Stimulated activated CD4-positive, alpha-beta T cell treated with anti-CD3 and anti-CD28 coated beads, Interleukin-15, amount 100 ng/mL, for 24 hours (primary cell): ENCODE data around the gene SNAPC3.

ENCODE experiments used
- DNase-seq: peaks from one replicate; pipeline ENCODE4 v3.0.0-alpha.2; 2020

The SNAPC3 gene

DNA sequence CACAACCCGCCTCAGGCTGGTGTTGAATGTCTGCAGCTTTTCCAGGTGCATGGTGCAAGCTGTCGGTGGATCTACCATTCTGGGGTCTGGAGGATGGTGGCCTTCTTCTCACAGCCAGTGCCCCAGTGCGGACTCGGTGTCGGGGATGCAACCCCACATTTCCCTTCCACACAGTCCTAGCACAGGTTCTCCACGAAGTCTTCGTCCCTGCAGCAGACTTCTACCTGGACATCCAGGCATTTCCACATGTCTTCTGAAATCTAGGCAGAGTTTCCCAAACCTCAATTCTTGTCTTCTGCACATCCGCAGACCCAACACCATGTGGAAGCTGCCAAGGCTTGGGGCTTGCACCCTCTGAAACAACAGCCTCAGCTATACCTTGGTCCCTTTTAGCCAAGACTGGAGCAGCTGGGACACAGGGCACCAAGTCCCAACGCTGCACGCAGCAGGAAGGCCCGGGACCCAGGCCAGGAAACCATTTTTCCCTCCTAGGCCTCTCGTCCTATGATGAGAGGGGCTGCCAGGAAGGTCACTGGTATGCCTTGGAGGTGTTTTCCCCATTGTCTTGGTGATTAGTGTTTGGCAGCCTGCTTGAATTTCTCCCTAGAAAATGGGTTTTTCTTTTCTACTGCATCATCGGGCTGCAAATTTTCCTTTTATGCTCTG is 69.9 kb downstream of the SNAPC3 start:
- no peak for DNase-seq

DNA sequence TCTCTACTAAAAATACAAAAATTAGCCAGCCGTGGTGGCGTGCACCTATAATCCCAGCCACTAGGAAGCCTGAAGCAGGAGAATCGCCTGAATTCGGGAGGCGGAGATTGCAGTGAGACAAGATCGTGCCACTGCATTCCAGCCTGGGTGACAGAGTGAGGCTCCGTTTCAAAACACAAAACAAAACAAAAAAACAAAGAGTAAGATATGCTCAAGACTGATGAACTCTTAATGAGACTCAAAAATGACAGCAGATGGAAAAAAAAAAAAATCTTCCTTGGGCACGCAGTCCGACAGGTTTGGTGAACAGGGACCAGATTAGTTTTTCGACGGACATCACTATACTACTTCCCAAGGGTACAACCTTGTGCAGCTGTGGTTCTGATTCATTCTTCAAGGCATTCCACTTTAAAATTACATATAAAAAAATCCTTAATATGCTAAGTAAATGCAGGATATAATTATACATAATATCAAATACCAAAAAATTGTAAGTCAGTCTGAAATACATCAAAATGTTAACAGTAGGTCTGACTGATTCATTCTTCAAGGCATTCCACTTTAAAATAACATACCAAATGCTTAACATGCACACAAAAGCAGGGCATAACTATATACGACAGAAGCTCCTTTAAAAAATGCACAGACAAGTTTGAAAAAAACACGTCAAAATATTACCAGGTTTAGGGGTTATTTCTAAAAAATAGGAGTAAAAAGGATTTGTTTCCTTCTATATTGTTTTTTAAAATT is 75.7 kb downstream of the SNAPC3 start:
- no peak for DNase-seq

DNA sequence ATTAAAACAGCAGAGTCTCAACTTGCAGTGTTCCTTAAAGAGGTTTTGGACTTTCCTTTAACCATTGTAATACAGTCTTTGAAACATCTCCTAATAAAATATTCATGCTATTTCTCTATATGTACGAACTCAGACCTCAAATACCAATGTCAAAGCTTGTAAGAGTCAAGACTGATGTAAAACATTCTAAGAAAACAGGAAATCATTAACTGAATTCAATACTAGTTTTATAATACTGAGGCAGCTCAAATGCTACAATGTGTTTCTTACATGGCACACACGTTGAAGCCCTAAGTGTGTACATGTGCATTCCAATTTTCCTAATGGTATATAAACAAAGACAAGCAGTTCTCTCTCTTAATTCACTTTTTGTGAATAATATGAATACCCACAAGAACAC is 76.5 kb downstream of the SNAPC3 start:
- no peak for DNase-seq

DNA sequence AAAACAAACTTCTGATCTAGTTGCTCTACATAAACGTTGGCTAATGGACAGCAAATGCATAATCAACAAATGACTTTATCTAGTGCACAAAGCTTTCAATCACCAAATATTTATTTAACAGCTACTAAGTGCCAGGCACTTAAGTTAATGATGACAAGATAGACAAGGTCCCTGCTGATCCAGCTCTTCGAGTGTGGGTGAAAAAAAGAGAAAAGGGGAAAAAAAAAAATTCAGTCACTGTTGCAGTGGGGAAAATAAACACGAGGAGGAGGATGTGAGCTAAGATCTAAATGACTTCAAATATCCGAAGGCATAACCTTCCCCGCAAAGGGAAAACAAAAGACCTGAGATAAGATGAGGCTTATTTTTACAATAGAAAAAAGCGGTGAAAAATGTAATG is 78.5 kb downstream of the SNAPC3 start:
- no peak for DNase-seq

DNA sequence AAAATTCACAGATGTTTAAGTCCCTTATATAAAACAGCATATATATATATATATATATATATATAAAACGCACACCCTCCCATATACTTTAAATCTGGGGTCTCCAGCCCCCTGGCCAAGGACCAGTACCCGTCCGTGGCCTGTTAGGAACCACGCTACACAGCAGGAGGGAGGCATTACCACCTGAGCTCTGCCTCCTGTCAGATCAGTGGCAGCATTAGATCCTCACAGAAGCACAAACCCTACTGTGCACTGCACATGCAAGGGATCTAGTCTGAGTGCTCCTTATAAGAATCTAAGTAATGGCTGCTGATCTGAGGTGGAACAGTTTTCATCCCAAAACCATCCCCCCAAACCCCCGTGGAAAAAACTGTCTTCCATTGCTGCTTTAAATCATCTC is 79.1 kb downstream of the SNAPC3 start:
- DNase-seq: no peak

DNA sequence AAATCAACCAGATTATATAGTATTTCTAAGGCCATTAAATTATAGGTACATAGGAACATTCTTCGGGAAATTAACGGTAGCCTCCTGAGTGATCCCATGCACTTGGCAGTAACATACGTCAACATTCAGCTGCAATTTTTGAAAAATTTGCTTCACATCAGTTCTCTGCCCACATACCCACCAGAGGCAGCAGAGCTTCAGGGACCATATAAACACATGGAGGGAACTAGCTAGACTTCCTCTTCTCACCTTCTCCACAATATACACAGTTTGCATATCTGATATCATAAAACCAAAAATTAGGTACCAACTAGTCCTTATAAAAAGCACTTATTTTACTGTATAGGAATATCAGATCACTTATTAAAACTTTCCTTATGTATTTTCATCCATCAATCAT is 83.2 kb downstream of the SNAPC3 start:
- DNase-seq: no peak

DNA sequence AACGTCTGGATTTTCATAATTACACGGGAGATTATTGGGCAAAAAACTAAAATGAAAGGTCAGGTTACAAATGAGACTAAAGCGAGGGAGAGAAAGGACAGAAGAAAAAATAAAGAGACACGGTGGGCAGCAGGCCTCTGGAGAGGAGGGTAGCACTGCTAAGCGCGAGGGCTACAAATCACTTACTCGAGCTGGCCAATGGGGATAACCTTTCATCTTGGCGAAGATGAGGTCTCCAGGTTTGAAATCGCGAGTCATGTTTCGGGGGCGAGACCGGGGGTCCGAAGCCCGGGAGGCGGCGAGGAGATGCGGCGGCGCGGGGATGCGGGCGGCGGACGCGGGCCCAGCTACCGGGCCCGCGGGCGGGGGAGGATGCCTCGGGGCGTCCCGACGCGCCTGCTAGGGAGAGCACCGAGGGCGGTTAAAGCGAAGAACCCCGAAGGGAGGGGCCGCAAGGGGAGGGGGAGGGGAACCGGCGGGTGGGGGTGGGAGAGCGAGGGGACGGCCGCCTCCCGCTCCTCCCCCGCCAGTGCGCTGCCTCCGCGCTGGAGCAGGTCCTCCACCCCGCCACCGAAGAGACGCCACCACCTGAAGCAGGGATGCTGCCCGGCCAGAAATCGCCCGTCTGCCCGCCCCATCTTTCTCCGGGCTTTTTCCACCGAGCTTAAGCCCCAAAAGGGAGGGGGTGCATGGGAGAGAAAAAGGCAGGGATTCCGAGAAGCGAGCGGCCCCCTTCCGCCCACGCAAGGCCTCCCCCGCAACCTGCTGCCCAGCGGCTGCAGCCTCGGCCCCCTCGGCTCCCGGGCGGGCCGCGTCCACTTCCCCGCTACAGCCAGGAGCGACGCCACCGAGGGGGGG is 87.5 kb downstream of the SNAPC3 start:
- DNase-seq: peak; percentile 73

DNA sequence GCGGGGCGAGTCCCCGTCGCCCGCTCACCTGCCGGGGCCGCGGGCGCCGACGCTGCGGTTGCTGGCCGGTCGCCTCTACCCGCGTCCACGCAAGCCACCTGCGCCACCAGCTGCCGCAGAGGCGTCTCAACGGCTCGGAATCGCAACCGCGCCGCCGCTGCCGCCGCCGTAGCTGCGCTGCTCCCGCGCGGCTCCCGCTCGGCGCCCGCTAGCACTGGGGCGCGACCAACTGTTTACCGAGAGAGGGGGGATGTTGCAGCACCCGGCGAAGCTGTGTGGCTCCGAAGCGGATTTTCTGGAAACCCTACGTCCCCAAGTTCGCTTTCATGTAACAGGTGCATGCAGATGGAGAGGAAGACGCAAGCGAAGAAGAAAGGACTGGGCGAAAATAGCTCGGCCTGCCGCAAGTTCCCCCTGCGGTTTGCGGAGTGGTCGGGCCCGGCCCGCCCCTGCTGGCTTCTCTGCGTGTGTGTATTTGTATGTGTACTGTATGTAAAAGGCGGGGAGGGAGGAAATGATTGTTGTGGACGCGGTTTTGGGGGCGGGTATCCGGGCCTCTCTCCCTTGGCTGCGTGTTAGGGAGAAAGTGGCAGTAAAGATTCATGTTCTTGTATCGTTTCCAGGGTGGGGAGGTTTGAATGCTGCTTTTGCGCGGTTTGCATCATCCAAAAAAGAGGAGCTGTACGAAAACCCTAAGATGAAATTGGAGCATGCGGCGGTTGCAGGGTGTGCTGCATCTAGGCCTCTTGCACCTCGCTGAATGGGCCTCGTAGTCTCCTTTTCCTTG is 88.3 kb downstream of the SNAPC3 start, which contains the start of gene PSIP1:
Gene PSIP1 (minus strand): TSS at position 182 of the 787 bp plus-strand sequence. CDS start 782 bp downstream, outside the sequence.
- peak; percentile 87 for DNase-seq
